PC-3 (cell line): ENCODE measurements around the gene TPR.

Source experiments
- EZH2phosphoT487 ChIP-seq: fragments of 300-600 bp; sonication (generic); IDR thresholded peaks from 2 replicates; pipeline ENCODE4 v1.6.1; 2018; ENCODE audit warnings: mild to moderate bottlenecking, antibody characterized with exemption, low read length, borderline replicate concordance
- TF ChIP-seq, protein P1 (sequence below): fragments of 300-600 bp; sonication (generic); conservative IDR thresholded peaks from 2 replicates; pipeline ENCODE4 v1.5.1; 2017; ENCODE audit warnings: antibody characterized with exemption, low read depth, mild to moderate bottlenecking, low read length

DNA sequence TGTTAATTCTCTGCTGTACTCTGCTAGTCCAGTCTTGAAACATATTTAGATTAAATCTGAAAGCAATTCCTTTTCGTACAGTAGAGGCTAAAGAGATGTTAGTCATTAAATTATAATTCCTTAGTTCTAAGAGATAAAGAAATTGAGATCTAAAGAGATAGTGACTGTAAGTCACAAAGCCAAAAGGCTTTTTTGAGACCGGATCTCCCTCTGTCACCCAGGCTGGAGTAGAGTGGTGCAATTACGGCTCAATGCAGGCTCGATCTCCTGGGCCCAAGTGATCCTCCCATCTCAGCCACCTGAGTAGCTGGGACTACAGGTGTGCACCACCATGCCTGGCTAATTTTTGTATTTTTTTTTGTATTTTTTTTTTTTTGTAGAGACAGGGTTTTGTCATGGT is 64.7 kb downstream of the TPR start:
- TF ChIP-seq, protein P1, sequence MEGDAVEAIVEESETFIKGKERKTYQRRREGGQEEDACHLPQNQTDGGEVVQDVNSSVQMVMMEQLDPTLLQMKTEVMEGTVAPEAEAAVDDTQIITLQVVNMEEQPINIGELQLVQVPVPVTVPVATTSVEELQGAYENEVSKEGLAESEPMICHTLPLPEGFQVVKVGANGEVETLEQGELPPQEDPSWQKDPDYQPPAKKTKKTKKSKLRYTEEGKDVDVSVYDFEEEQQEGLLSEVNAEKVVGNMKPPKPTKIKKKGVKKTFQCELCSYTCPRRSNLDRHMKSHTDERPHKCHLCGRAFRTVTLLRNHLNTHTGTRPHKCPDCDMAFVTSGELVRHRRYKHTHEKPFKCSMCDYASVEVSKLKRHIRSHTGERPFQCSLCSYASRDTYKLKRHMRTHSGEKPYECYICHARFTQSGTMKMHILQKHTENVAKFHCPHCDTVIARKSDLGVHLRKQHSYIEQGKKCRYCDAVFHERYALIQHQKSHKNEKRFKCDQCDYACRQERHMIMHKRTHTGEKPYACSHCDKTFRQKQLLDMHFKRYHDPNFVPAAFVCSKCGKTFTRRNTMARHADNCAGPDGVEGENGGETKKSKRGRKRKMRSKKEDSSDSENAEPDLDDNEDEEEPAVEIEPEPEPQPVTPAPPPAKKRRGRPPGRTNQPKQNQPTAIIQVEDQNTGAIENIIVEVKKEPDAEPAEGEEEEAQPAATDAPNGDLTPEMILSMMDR, result no peak
- TF ChIP-seq EZH2phosphoT487, result no peak
